ENCODE data around the gene CAMK1D.

GRCh38 chr10:12602521-12602920 is 253.2 kb downstream of the CAMK1D start:
- TF ChIP-seq CTCF (conservative IDR thresholded peaks at IDR 0.05) (no peak), EZH2 (IDR thresholded peaks at IDR 0.05; ENCODE audit: low read depth) (no peak)

Data from PC-9 (cell line).